Activated CD8-positive, alpha-beta memory T cell treated with anti-CD3 and anti-CD28 coated beads, Interleukin-2, amount 50 U/mL, for 4 hours (primary cell): ENCODE measurements around the gene C1orf21.

Experiments
- DNase-seq: peaks from one replicate; pipeline ENCODE4 v3.0.0-alpha.2; 2020

The C1orf21 gene

GRCh38 chr1:184562806-184563205 lies 176.0 kb downstream of the C1orf21 start:
- DNase-seq = no peak

GRCh38 chr1:184563308-184563707 lies 176.5 kb downstream of the C1orf21 start:
- no peak for DNase-seq

- DNase-seq = no peak
These were observed 180.2 kb downstream of the C1orf21 start for GRCh38 chr1:184567009-184567408.

GRCh38 chr1:184567637-184568036 lies 180.8 kb downstream of the C1orf21 start:
- DNase-seq = no peak

GRCh38 chr1:184568148-184568547 lies 181.3 kb downstream of the C1orf21 start:
- no peak for DNase-seq

- DNase-seq = no peak
These were observed 182.3 kb downstream of the C1orf21 start for GRCh38 chr1:184569106-184569505.

GRCh38 chr1:184574588-184574987 lies 187.8 kb downstream of the C1orf21 start:
- no peak for DNase-seq

- no peak for DNase-seq
These were observed 190.0 kb downstream of the C1orf21 start for GRCh38 chr1:184576822-184577221.

GRCh38 chr1:184577319-184577718 lies 190.5 kb downstream of the C1orf21 start:
- DNase-seq = no peak

- no peak for DNase-seq
These were observed 195.6 kb downstream of the C1orf21 start for GRCh38 chr1:184582411-184582810.

- DNase-seq = no peak
These were observed 197.0 kb downstream of the C1orf21 start for GRCh38 chr1:184583849-184584248.

- DNase-seq = no peak
These were observed 201.9 kb downstream of the C1orf21 start for GRCh38 chr1:184588701-184589100.

- no peak for DNase-seq
These were observed 203.4 kb downstream of the C1orf21 start for GRCh38 chr1:184590163-184590750.

GRCh38 chr1:184593597-184593996 lies 206.8 kb downstream of the C1orf21 start:
- DNase-seq = no peak

- DNase-seq = no peak
These were observed 208.8 kb downstream of the C1orf21 start for GRCh38 chr1:184595596-184595995.

GRCh38 chr1:184596950-184597645 lies 210.3 kb downstream of the C1orf21 start:
- DNase-seq = no peak

- no peak for DNase-seq
These were observed 211.0 kb downstream of the C1orf21 start for GRCh38 chr1:184597650-184598357.

GRCh38 chr1:184598403-184599193 lies 211.8 kb downstream of the C1orf21 start:
- DNase-seq = no peak

- DNase-seq = no peak
These were observed 217.5 kb downstream of the C1orf21 start for GRCh38 chr1:184604152-184604900.

- DNase-seq = no peak
These were observed 219.1 kb downstream of the C1orf21 start for GRCh38 chr1:184605941-184606340.

- DNase-seq = no peak
These were observed 220.0 kb downstream of the C1orf21 start for GRCh38 chr1:184606786-184607185.

GRCh38 chr1:184608581-184608980 lies 221.8 kb downstream of the C1orf21 start:
- DNase-seq = no peak

GRCh38 chr1:184608990-184609389 lies 222.2 kb downstream of the C1orf21 start:
- DNase-seq = no peak
